Vagina (tissue), 2 donors: ENCODE results near the gene SMAP1. TPM values are rescaled to one million over a fixed set of nuclear protein-coding genes. Genes with fewer than 3 reads are reported as not detected.

Experiments used
- DNase-seq, 2 donors: peaks; one replicate each; pipeline ENCODE4 v3.0.0-alpha.2; 2017; ENCODE audit errors: extremely low spot score in 2 of 2
- H3K27ac ChIP-seq: fragments of 200-600 bp; sonication (generic); one replicate; pipeline ENCODE4 v1.5.1; 2019
- H3K27me3 ChIP-seq: fragments of 200-600 bp; sonication (generic); one replicate; pipeline ENCODE4 v1.5.1; 2019
- H3K36me3 ChIP-seq, 2 donors: fragments of 200-600 bp; sonication (generic); one replicate each; pipeline ENCODE4 v1.5.1; 2017 to 2019
- H3K4me1 ChIP-seq: fragments of 200-600 bp; sonication (generic); one replicate; pipeline ENCODE4 v1.5.1; 2019
- H3K4me3 ChIP-seq, 2 donors: fragments of 200-600 bp; sonication (generic); 1 replicate in 1 of 2; 2 replicates in 1 of 2; pipeline ENCODE4 v1.5.1; 2016 to 2019
- H3K9me3 ChIP-seq: fragments of 200-600 bp; sonication (generic); one replicate; pipeline ENCODE4 v1.5.1; 2019
- POLR2A ChIP-seq, 2 donors: fragments of 450-650 bp; IDR thresholded peaks; one replicate each; pipeline ENCODE4 v1.6.1; 2017; ENCODE audit warnings: antibody characterized with exemption in 2 of 2, mild to moderate bottlenecking in 2 of 2, moderate library complexity in 2 of 2
- POLR2AphosphoS5 ChIP-seq, 2 donors: sonication (generic); formaldehyde crosslinking; IDR thresholded peaks; one replicate each; pipeline ENCODE4 v1.9.0; 2017; ENCODE audit warnings: antibody characterized with exemption in 2 of 2, mild to moderate bottlenecking in 2 of 2, low read depth in 1 of 2; ENCODE audit not compliant: insufficient read depth in 1 of 2
- intact Hi-C: fragments of 100-400 bp; cut with DNase I; formaldehyde crosslinking; loops from one replicate; pipeline ENCODE4 v1.15.1; 2023
- total RNA-seq: library from RNA; depleted of rRNA; stranded (reverse); fragments of >200 nt; gene quantifications from one replicate; pipeline ENCODE4 v1.2.3, GENCODE V29; 2016
- TF ChIP-seq, protein P1 (sequence below), 3 experiments: fragments of 450-650 bp in 2 of 3; fragments of 200-600 bp in 1 of 3; sonication (generic) in 1 of 3; IDR thresholded peaks; one replicate each; pipeline ENCODE4 v1.5.1; 2017 to 2019; ENCODE audit warnings: antibody characterized with exemption in 3 of 3, mild to moderate bottlenecking in 2 of 3, moderate library complexity in 2 of 3

The SMAP1 gene
- total RNA-seq, 1 donor from 2014 or later: 26.3 TPM

DNA sequence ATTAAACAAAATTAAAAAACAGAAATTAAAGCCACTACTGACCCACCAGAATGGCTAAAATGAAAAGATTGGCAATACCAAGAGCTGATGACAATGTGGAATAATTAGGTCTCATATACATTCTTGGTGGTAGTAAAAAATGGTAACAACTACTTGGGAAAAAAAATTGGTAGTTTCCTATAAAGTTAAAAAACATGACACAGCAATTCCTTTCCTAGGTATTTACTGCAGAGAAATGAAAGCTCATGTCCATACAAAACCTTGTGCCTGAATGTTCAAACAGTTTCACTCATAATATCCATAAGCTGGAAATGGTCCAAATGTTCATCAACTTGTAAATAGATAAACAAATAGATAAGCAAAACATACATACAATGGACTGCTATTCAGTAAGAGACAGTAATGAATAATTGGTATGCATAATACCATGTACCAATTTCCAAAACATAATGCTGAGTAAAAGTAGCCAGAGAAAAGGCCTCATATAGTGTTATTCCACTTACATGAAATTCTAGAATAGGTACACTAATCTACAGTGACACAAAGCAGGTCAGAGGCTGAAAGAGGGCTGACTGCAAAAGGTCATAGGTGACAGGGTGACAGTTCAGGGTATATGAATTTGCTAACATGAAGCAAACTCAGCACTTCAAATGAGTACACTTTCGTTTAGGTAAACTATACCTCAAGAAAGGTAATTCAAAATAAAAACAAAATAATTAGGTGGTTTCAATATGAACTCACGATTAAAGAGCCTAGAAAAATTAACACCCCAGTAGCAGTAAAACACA, 236.2 kb downstream of the SMAP1 start:
- Histone ChIP-seq H3K36me3 (no peaks in the 10 kb centered on the region), H3K27ac (no peak overlapping the region), H3K4me1 (no peaks in the 10 kb centered on the region), H3K9me3 (no peaks in the 10 kb centered on the region), H3K4me3 (no peak overlapping the region), H3K27me3 (no peaks in the 10 kb centered on the region)
- no peak for DNase-seq
- intact Hi-C loops: no loop called here
- TF ChIP-seq POLR2AphosphoS5 (IDR thresholded peaks at IDR 0.05; ENCODE audit: insufficient read depth in 1 of 2, low read depth in 1 of 2) (no peak), POLR2A (IDR thresholded peaks at IDR 0.05) (no peak)
- TF ChIP-seq, protein P1, sequence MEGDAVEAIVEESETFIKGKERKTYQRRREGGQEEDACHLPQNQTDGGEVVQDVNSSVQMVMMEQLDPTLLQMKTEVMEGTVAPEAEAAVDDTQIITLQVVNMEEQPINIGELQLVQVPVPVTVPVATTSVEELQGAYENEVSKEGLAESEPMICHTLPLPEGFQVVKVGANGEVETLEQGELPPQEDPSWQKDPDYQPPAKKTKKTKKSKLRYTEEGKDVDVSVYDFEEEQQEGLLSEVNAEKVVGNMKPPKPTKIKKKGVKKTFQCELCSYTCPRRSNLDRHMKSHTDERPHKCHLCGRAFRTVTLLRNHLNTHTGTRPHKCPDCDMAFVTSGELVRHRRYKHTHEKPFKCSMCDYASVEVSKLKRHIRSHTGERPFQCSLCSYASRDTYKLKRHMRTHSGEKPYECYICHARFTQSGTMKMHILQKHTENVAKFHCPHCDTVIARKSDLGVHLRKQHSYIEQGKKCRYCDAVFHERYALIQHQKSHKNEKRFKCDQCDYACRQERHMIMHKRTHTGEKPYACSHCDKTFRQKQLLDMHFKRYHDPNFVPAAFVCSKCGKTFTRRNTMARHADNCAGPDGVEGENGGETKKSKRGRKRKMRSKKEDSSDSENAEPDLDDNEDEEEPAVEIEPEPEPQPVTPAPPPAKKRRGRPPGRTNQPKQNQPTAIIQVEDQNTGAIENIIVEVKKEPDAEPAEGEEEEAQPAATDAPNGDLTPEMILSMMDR (IDR thresholded peaks at IDR 0.05): no peak

DNA sequence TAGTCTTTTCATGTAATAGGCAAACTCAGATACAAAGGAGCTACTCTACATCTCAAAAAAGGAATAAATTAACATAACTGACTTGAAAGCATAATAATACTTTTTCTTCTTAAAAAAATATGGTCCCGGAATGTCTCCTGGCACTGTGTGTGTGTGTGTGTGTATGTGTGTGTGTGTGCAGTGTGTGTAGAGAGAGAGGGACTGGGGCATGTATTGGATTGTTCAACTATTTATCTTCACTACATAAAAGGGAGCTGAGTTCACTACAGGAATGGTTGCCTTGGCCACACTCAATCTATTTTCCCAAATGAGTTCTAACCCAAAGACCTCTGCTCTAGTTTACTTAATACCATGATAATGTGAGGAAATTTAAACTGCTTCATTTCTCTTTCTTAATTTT, 238.1 kb downstream of the SMAP1 start:
- H3K27me3 ChIP-seq: no peaks in the 10 kb centered on the region
- DNase-seq: no peak

More for the DNA sequence above, 238.1 kb downstream of the SMAP1 start:
- H3K4me1 ChIP-seq: no peaks in the 10 kb centered on the region
- no peak overlapping the region for H3K27ac ChIP-seq
- TF ChIP-seq POLR2A (IDR thresholded peaks at IDR 0.05) (no peak), POLR2AphosphoS5 (IDR thresholded peaks at IDR 0.05; ENCODE audit: insufficient read depth in 1 of 2, low read depth in 1 of 2) (no peak)
- TF ChIP-seq, protein P1 (IDR thresholded peaks at IDR 0.05): no peak
- H3K36me3 ChIP-seq: no peaks in the 10 kb centered on the region
- H3K9me3 ChIP-seq: no peaks in the 10 kb centered on the region
- H3K4me3 ChIP-seq: no peak overlapping the region
- intact Hi-C loops: no loop called here

Other genes with a start within 250 kb of the SMAP1 start
- gene SDHAF4, start 101.0 kb upstream of the SMAP1 start, total RNA-seq: 5.6 TPM